Prostate gland (tissue), 2 donors: ENCODE results near the gene TRIM32. TPM values are rescaled to one million over a fixed set of nuclear protein-coding genes. Genes with fewer than 3 reads are reported as not detected.

Source experiments
- DNase-seq: peaks from one replicate; pipeline ENCODE4 v3.0.0-alpha.2; 2019; ENCODE audit warnings: low spot score
- H3K27ac ChIP-seq, 2 donors: fragments of 200-600 bp; sonication (generic); 2 replicates each; pipeline ENCODE4 v1.5.1; 2017 to 2019
- H3K27me3 ChIP-seq: fragments of 200-600 bp; sonication (generic); replicated peaks from 2 replicates; pipeline ENCODE4 v1.5.1; 2019; ENCODE audit not compliant: insufficient read depth
- H3K36me3 ChIP-seq, 2 donors: fragments of 200-600 bp; sonication (generic); 1 replicate in 1 of 2; 2 replicates in 1 of 2; pipeline versions ENCODE4 v1.5.1 to v1.8.1; 2017 to 2019
- H3K4me1 ChIP-seq: fragments of 200-600 bp; sonication (generic); replicated peaks from 2 replicates; pipeline ENCODE4 v1.5.1; 2019
- H3K4me3 ChIP-seq, 2 donors: fragments of 200-600 bp; sonication (generic); 2 replicates each; pipeline ENCODE4 v1.5.1; 2017 to 2019
- H3K9me3 ChIP-seq: fragments of 200-600 bp; sonication (generic); 2 replicates; pipeline ENCODE4 v1.5.1; 2017
- POLR2A ChIP-seq: fragments of 450-650 bp; IDR thresholded peaks from one replicate; pipeline ENCODE4 v1.6.1; 2016; ENCODE audit warnings: antibody characterized with exemption, mild to moderate bottlenecking
- POLR2AphosphoS5 ChIP-seq: sonication (generic); formaldehyde crosslinking; IDR thresholded peaks from one replicate; pipeline ENCODE4 v1.6.1; 2017; ENCODE audit warnings: antibody characterized with exemption
- WGBS: methylation state at CpG from one replicate; pipeline ENCODE4 v1.1.5; 2018; 5-methylcytosine and 5-hydroxymethylcytosine counted together
- intact Hi-C: fragments of 100-400 bp; cut with DNase I; formaldehyde crosslinking; loops from one replicate; pipeline ENCODE4 v1.14.2; 2022
- total RNA-seq, 2 donors: library from RNA; depleted of rRNA; stranded (reverse); fragments of >200 nt; gene quantifications; one replicate each; pipeline ENCODE4 v1.1.0, GENCODE V29; 2016
- TF ChIP-seq, protein P1 (sequence below), 4 experiments: fragments of 200-600 bp in 2 of 4; fragments of 450-650 bp in 2 of 4; sonication (generic) in 2 of 4; IDR thresholded peaks; 1 replicate in 3 of 4; 2 replicates in 1 of 4; pipeline ENCODE4 v1.5.1; 2016 to 2019; ENCODE audit warnings: antibody characterized with exemption in 4 of 4, mild to moderate bottlenecking in 2 of 4, moderate library complexity in 2 of 4

Gene TRIM32
- total RNA-seq, 2 donors from 2014 or later: 12.3 to 12.4 TPM

DNA sequence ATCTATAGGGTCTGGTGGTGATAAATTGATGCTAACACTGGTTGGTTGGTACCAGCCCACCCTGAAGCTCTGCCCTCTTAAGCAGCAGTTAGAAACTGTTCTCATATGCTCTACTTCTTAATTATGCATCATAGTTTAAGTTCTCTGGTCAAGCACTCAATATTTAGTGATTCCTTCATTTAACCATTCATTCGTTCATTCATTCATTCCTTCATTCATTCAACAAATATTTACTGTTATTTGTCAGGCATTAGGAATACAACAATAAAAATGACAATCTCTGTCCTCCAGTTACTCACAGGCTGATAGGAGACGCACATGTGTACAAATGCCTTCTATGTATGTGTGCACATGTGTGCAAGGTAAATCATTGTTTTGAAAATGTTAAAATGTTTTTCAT, 54.6 kb downstream of the TRIM32 start:
- H3K27me3 ChIP-seq: no peaks in the 10 kb centered on the region
- H3K36me3 ChIP-seq: no peaks in the 10 kb centered on the region
- no peaks in the 10 kb centered on the region for H3K4me1 ChIP-seq
- no peaks in the 10 kb centered on the region for H3K9me3 ChIP-seq
- no peak overlapping the region for H3K27ac ChIP-seq
- no peak for DNase-seq
- no peak overlapping the region for H3K4me3 ChIP-seq
- WGBS: 78% methylated on average over 2 of the region's 2 CpGs
- intact Hi-C loops: no loop called here
- no peak for TF ChIP-seq POLR2AphosphoS5
- TF ChIP-seq, protein P1, sequence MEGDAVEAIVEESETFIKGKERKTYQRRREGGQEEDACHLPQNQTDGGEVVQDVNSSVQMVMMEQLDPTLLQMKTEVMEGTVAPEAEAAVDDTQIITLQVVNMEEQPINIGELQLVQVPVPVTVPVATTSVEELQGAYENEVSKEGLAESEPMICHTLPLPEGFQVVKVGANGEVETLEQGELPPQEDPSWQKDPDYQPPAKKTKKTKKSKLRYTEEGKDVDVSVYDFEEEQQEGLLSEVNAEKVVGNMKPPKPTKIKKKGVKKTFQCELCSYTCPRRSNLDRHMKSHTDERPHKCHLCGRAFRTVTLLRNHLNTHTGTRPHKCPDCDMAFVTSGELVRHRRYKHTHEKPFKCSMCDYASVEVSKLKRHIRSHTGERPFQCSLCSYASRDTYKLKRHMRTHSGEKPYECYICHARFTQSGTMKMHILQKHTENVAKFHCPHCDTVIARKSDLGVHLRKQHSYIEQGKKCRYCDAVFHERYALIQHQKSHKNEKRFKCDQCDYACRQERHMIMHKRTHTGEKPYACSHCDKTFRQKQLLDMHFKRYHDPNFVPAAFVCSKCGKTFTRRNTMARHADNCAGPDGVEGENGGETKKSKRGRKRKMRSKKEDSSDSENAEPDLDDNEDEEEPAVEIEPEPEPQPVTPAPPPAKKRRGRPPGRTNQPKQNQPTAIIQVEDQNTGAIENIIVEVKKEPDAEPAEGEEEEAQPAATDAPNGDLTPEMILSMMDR (IDR thresholded peaks at IDR 0.05): no peak
- no peak for TF ChIP-seq POLR2A

DNA sequence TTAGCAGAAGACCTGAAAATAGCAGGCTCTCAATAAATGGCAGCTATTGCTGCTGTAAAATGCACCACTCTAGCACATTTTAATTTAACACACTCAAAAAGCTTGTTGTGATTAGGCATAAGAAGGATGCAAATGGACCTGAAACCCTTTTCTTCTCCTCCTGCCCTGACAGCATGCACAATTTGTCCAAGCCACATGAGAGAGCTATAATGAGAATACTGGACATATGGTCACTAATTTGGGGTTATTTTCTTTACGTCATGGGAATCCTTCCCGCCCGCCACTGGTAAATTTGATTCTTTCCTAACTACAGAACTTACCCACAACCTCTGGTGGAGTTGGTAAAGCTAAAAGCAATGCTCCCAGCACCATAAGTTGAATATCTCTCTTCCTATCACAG, 62.1 kb downstream of the TRIM32 start:
- Histone ChIP-seq H3K9me3 (no peaks in the 10 kb centered on the region), H3K27me3 (no peaks in the 10 kb centered on the region), H3K4me3 (no peak overlapping the region), H3K27ac (no peak overlapping the region), H3K4me1 (no peaks in the 10 kb centered on the region), H3K36me3 (no peaks in the 10 kb centered on the region)
- 96% methylated on average over 3 of the region's 3 CpGs for WGBS
- TF ChIP-seq, protein P1 (IDR thresholded peaks at IDR 0.05): no peak
- TF ChIP-seq POLR2AphosphoS5 (no peak), POLR2A (no peak)
- DNase-seq: no peak
- intact Hi-C loops: no loop called here

DNA sequence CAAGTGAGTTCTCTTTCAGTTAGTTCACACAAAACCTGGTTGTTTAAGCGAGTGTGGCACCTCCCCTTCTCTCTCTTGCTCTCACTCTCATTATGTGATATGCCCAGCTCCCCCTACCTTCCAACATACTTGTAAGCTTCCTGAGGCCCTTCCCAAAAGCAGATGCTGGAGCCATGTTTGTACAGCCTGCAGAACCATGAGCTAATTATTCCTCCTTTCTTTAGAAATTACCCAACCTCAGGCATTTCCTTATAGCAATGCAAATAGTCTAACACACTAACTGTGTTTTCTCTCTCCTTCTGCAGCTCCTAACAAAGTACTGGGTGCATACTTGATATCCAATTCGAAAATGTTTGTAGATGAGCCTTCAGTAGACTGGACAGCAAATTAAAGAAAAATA, 62.7 kb downstream of the TRIM32 start:
- TF ChIP-seq POLR2AphosphoS5: no peak
- TF ChIP-seq, protein P1 (IDR thresholded peaks at IDR 0.05): no peak
- TF ChIP-seq POLR2A: no peak
- intact Hi-C loops: no loop called here
- H3K4me3 ChIP-seq: no peak overlapping the region
- no peaks in the 10 kb centered on the region for H3K9me3 ChIP-seq
- H3K36me3 ChIP-seq: no peaks in the 10 kb centered on the region
- no peaks in the 10 kb centered on the region for H3K4me1 ChIP-seq
- 88% methylated on average over 2 of the region's 2 CpGs for WGBS
- H3K27me3 ChIP-seq: no peaks in the 10 kb centered on the region
- DNase-seq: no peak
- H3K27ac ChIP-seq: no peak overlapping the region

DNA sequence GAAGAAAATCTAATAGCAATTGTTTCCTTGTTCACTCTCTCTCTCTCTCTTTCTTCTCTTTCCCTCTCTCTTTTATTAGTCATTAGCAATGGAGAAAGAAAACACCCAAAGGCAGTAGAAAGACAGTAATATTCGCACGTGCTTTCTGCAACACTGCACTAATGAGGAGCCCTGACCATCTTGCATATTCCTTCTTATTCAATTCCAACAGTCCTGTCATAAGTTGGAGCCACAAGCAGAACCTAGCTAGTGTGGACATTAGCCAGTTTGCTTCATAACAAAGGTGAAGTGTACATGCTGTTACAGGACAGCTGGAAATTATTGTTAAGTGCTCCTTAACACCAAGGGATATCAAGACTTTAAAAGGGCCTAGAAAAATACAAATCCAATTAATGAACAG, 63.4 kb downstream of the TRIM32 start:
- Histone ChIP-seq H3K4me1 (no peaks in the 10 kb centered on the region), H3K9me3 (no peaks in the 10 kb centered on the region), H3K27me3 (no peaks in the 10 kb centered on the region), H3K27ac (no peak overlapping the region), H3K4me3 (no peak overlapping the region), H3K36me3 (no peaks in the 10 kb centered on the region)
- intact Hi-C loops: no loop called here
- TF ChIP-seq, protein P1 (IDR thresholded peaks at IDR 0.05): no peak
- TF ChIP-seq POLR2AphosphoS5: no peak
- no peak for TF ChIP-seq POLR2A
- no peak for DNase-seq
- WGBS: 88% methylated on average over 2 of the region's 2 CpGs
